Kidney glomerular epithelial cell (primary cell): ENCODE results near the gene AFP.
"Not testable (repeated sequence)": the region's sequence is repeated elsewhere in the genome, so short reads cannot be mapped to it uniquely, and the experiment has no call there.

Experiments used
- DNase-seq: peaks from one replicate; lab custom pipeline; 2025; lab: John Stamatoyannopoulos, UW

The AFP gene

GRCh38 chr4:73435984-73436383 is at the start of gene AFP:
TSS of gene AFP (plus strand) at chr4:73436221. CDS start at chr4:73436263, 42 bp downstream.
- DNase-seq: no peak

- no peak for DNase-seq
Observed at GRCh38 chr4:73387552-73387951, 48.5 kb upstream of the AFP start.

- no peak for DNase-seq
Observed at GRCh38 chr4:73388887-73389286, 47.1 kb upstream of the AFP start.

GRCh38 chr4:73389663-73390062 is 46.4 kb upstream of the AFP start:
- not testable (repeated sequence) for DNase-seq

GRCh38 chr4:73391774-73392173 is 44.2 kb upstream of the AFP start:
- DNase-seq: no peak

- no peak for DNase-seq
Observed at GRCh38 chr4:73392936-73393335, 43.1 kb upstream of the AFP start.

- DNase-seq: no peak
Observed at GRCh38 chr4:73396304-73396703, 39.7 kb upstream of the AFP start.

- DNase-seq: no peak
Observed at GRCh38 chr4:73396993-73397972, 38.7 kb upstream of the AFP start.

GRCh38 chr4:73401412-73401811 is 34.6 kb upstream of the AFP start:
- no peak for DNase-seq

GRCh38 chr4:73404042-73404441 is 32.0 kb upstream of the AFP start, which contains the start of gene ALB:
TSS of gene ALB (plus strand) at chr4:73404287. CDS start at chr4:73404328, 41 bp downstream.
- no peak for DNase-seq

- DNase-seq: no peak
Observed at GRCh38 chr4:73404457-73404856, 31.6 kb upstream of the AFP start.

- no peak for DNase-seq
Observed at GRCh38 chr4:73405138-73405537, 30.9 kb upstream of the AFP start.

GRCh38 chr4:73406548-73406875 is 29.5 kb upstream of the AFP start:
- DNase-seq: no peak

- DNase-seq: no peak
Observed at GRCh38 chr4:73407227-73407673, 28.8 kb upstream of the AFP start.

GRCh38 chr4:73408181-73408867 is 27.7 kb upstream of the AFP start:
- no peak for DNase-seq

- no peak for DNase-seq
Observed at GRCh38 chr4:73409012-73409862, 26.8 kb upstream of the AFP start.

GRCh38 chr4:73409978-73410548 is 26.0 kb upstream of the AFP start:
- no peak for DNase-seq

- DNase-seq: no peak
Observed at GRCh38 chr4:73410916-73411730, 24.9 kb upstream of the AFP start.

- no peak for DNase-seq
Observed at GRCh38 chr4:73411731-73412414, 24.1 kb upstream of the AFP start.

- DNase-seq: no peak
Observed at GRCh38 chr4:73413294-73413755, 22.7 kb upstream of the AFP start.
